WTC11 (cell line): ENCODE measurements around the gene POSTN. TPM values are rescaled to one million over a fixed set of nuclear protein-coding genes. Genes with fewer than 3 reads are reported as not detected.

ENCODE experiments used
- ATAC-seq: fragments of 200-7000 bp; cut with Tn5 transposase; 2 replicates; pipeline ENCODE4 v1.10.0; 2021; ENCODE audit warnings: mild to moderate bottlenecking, moderate library complexity
- CTCF ChIA-PET: fragments of 300-600 bp; sonication (Branson Sonifier 250); formaldehyde crosslinking; loops from one replicate; lab custom pipeline; 2021; ENCODE audit warnings: antibody characterized with exemption; lab: Charles Lee
- POLR2A ChIA-PET: fragments of 350-600 bp; sonication (Branson Sonifier 250); formaldehyde crosslinking; loops from one replicate; lab custom pipeline; 2021; ENCODE audit warnings: antibody characterized with exemption; lab: Charles Lee
- DNase-seq: peaks from one replicate; pipeline ENCODE4 v3.0.0; 2021; ENCODE audit warnings: low spot score
- H3K27ac Mint-ChIP-seq: 2 replicates; pipeline ENCODE4 v1.8.0; 2021; ENCODE audit warnings: mixed read lengths
- H3K27me3 Mint-ChIP-seq: 2 replicates; pipeline ENCODE4 v1.8.0; 2021; ENCODE audit warnings: low read depth, mild to moderate bottlenecking, moderate library complexity, mixed read lengths
- H3K36me3 Mint-ChIP-seq: 2 replicates; pipeline ENCODE4 v1.8.0; 2021; ENCODE audit warnings: mixed read lengths
- H3K4me1 Mint-ChIP-seq: 2 replicates; pipeline ENCODE4 v1.8.0; 2022; ENCODE audit warnings: mixed read lengths
- H3K4me3 Mint-ChIP-seq: 2 replicates; pipeline ENCODE4 v1.8.0; 2021; ENCODE audit warnings: mild to moderate bottlenecking, moderate library complexity, mixed read lengths
- H3K9me3 Mint-ChIP-seq: 2 replicates; pipeline ENCODE4 v1.8.0; 2021; ENCODE audit warnings: mixed read lengths
- AFF4 ChIP-seq: sonication (generic); formaldehyde crosslinking; IDR thresholded peaks from 2 replicates; pipeline ENCODE4 v1.8.1; 2023; ENCODE audit warnings: mild to moderate bottlenecking, missing genetic modification reagents, borderline replicate concordance
- AR ChIP-seq: fragments of 250-450 bp; sonication (Bioruptor Pico); IDR thresholded peaks from 2 replicates; pipeline ENCODE4 v1.9.0; 2021; ENCODE audit warnings: mild to moderate bottlenecking
- ATF1 ChIP-seq: sonication (generic); formaldehyde crosslinking; IDR thresholded peaks from 2 replicates; pipeline ENCODE4 v1.8.1; 2023; ENCODE audit warnings: mild to moderate bottlenecking, moderate library complexity, missing genetic modification reagents
- CREB1 ChIP-seq: sonication (generic); formaldehyde crosslinking; IDR thresholded peaks from 2 replicates; pipeline ENCODE4 v1.8.0; 2023; ENCODE audit warnings: mild to moderate bottlenecking, missing genetic modification reagents
- CREM ChIP-seq: sonication (generic); formaldehyde crosslinking; IDR thresholded peaks from 2 replicates; pipeline ENCODE4 v1.8.1; 2022; ENCODE audit warnings: mild to moderate bottlenecking, missing genetic modification reagents, moderate library complexity
- CTCF ChIP-seq: fragments of 200-600 bp; IDR thresholded peaks from 2 replicates; pipeline ENCODE4 v1.8.0; 2022; ENCODE audit warnings: antibody characterized with exemption
- EMX1 ChIP-seq: fragments of 250-450 bp; sonication (Bioruptor Pico); IDR thresholded peaks from 2 replicates; pipeline ENCODE4 v1.8.0; 2021; ENCODE audit warnings: mild to moderate bottlenecking
- FOXP1 ChIP-seq: sonication (generic); formaldehyde crosslinking; IDR thresholded peaks from 2 replicates; pipeline ENCODE4 v1.8.0; 2022; ENCODE audit warnings: missing genetic modification reagents, mild to moderate bottlenecking, moderate library complexity, borderline replicate concordance
- FOXP4 ChIP-seq: sonication (generic); formaldehyde crosslinking; IDR thresholded peaks from 2 replicates; pipeline ENCODE4 v1.8.0; 2022; ENCODE audit warnings: mild to moderate bottlenecking, missing genetic modification reagents
- GTF2I ChIP-seq: fragments of 250-450 bp; sonication (Bioruptor Pico); conservative IDR thresholded peaks from 2 replicates; pipeline ENCODE4 v1.4.0; 2021; ENCODE audit warnings: mild to moderate bottlenecking
- HMGA2 ChIP-seq: fragments of 250-450 bp; sonication (Bioruptor Pico); IDR thresholded peaks from 2 replicates; pipeline ENCODE4 v1.4.0; 2021; ENCODE audit warnings: mild to moderate bottlenecking, moderate library complexity
- IRF1 ChIP-seq: sonication (generic); formaldehyde crosslinking; IDR thresholded peaks from 2 replicates; pipeline ENCODE4 v1.8.0; 2023; ENCODE audit warnings: missing genetic modification reagents
- IRF2 ChIP-seq: sonication (generic); formaldehyde crosslinking; IDR thresholded peaks from 2 replicates; pipeline ENCODE4 v1.8.0; 2022; ENCODE audit warnings: low read depth, missing genetic modification reagents, borderline replicate concordance
- MXD4 ChIP-seq: fragments of 250-450 bp; sonication (Bioruptor Pico); IDR thresholded peaks from 2 replicates; pipeline ENCODE4 v1.8.0; 2021; ENCODE audit warnings: mild to moderate bottlenecking, moderate library complexity, borderline replicate concordance
- MYBL2 ChIP-seq: sonication (generic); formaldehyde crosslinking; IDR thresholded peaks from 2 replicates; pipeline ENCODE4 v1.8.1; 2023; ENCODE audit warnings: mild to moderate bottlenecking, moderate library complexity, missing genetic modification reagents
- NFYB ChIP-seq: sonication (generic); formaldehyde crosslinking; conservative IDR thresholded peaks from 2 replicates; pipeline ENCODE4 v1.8.0; 2022; ENCODE audit warnings: low read depth, missing genetic modification reagents
- TEAD1 ChIP-seq: sonication (generic); formaldehyde crosslinking; IDR thresholded peaks from 2 replicates; pipeline ENCODE4 v1.8.0; 2022; ENCODE audit warnings: mild to moderate bottlenecking, missing genetic modification reagents
- USF1 ChIP-seq: sonication (generic); formaldehyde crosslinking; IDR thresholded peaks from 2 replicates; pipeline ENCODE4 v1.8.0; 2022; ENCODE audit warnings: mild to moderate bottlenecking, missing genetic modification reagents
- USF2 ChIP-seq: sonication (generic); formaldehyde crosslinking; IDR thresholded peaks from 2 replicates; pipeline ENCODE4 v1.8.1; 2023; ENCODE audit warnings: mild to moderate bottlenecking, missing genetic modification reagents, moderate library complexity
- ZNF232 ChIP-seq: sonication (generic); formaldehyde crosslinking; IDR thresholded peaks from 2 replicates; pipeline ENCODE4 v1.8.0; 2022; ENCODE audit warnings: mild to moderate bottlenecking, missing genetic modification reagents
- ZNF425 ChIP-seq: fragments of 250-450 bp; sonication (Bioruptor Pico); conservative IDR thresholded peaks from 2 replicates; pipeline ENCODE4 v1.9.0; 2021; ENCODE audit warnings: mild to moderate bottlenecking
- total RNA-seq: library from RNA; stranded (reverse); gene quantifications from 3 replicates; pipeline ENCODE4 v1.2.3, GENCODE V29; 2021

The POSTN gene
- total RNA-seq, 1 experiment from 2014 or later: 0.70 TPM

GRCh38 chr13:37632294-37632693, 33.7 kb upstream of the POSTN start (continued):
- TF ChIP-seq ZNF232 (CRISPR knock-in tag) (no peak), IRF2 (CRISPR knock-in tag) (no peak), CTCF (no peak), ATF1 (CRISPR knock-in tag) (no peak), USF2 (no peak), NFYB (CRISPR knock-in tag) (no peak), IRF1 (CRISPR knock-in tag) (no peak)
- TF ChIP-seq, all 79 proteins: peak for 0

- ChIA-PET CTCF (no interaction called here), POLR2A (no interaction called here)
- no peaks in the 10 kb centered on the region for H3K27me3 Mint-ChIP-seq
- no peaks in the 10 kb centered on the region for H3K4me1 Mint-ChIP-seq
- no peaks in the 10 kb centered on the region for H3K9me3 Mint-ChIP-seq
- H3K27ac Mint-ChIP-seq: no peak overlapping the region
- no peak for DNase-seq
- no peak for ATAC-seq
- H3K4me3 Mint-ChIP-seq: no peak overlapping the region
- no peaks in the 10 kb centered on the region for H3K36me3 Mint-ChIP-seq
- TF ChIP-seq ZNF425 (CRISPR knock-in tag) (no peak), MYBL2 (CRISPR knock-in tag) (no peak), FOXP1 (CRISPR knock-in tag) (no peak), MXD4 (CRISPR knock-in tag) (no peak), CREB1 (CRISPR knock-in tag) (no peak), USF1 (no peak), GTF2I (no peak), TEAD1 (no peak), FOXP4 (CRISPR knock-in tag) (no peak), EMX1 (CRISPR knock-in tag) (no peak), AR (CRISPR knock-in tag) (no peak), HMGA2 (CRISPR knock-in tag) (no peak), AFF4 (no peak), CREM (no peak)
Measured at GRCh38 chr13:37627428-37627827, 28.9 kb upstream of the POSTN start.
